ENCODE measurements around the gene SLC18A3. TPM values are rescaled to one million over a fixed set of nuclear protein-coding genes. Genes with fewer than 3 reads are reported as not detected.
A peak's percentile ranks its signal among the peaks of the same experiment; 100 is the strongest.

Gene SLC18A3
- total RNA-seq, 2 experiments from 2014 or later, result not detected

DNA sequence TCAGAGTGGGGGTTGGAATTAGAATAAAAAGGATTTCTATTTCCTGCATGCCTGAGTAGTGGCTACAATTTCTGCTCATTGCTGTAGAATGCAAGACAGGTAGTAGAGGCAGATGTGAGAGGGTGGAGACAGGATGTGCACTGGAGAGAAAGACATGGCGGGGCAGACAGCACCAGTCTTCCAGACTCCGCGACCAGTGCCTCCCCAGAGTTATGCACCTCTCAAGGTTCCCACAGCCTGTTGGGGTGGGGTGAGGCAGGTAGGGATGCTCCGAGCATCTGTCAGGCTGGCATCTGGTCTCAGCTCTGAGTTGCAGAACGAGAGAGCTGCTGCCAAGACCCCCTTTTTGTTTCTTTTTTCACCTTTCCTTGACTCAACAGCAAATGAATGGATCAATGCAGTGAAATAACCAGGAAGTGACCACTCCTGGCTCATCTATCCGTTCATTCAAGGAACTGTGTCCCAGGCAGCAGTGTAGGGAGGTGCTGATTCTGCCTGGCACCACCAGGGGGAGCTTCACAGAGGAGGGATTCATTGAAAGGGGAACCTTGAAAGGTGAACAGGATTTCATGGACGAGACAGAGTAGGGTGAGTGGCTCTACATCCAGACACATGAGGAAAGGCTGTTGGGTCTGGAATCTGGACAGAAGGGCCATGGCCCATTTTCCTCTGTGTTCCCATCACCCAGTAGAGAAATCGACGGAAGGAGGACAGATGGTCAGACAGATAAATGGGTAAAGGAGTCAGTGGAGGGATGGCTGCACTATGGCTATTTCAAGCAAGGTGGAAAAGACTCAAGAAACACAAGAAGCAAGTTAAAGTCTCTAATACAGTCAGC, 17.2 kb upstream of the SLC18A3 start:
- ChIA-PET CTCF (interaction anchor here (0.6 to 1.9 kb wide), 14 partner anchors 9 to 631 kb away, joined by 3 to 12 read pairs (median 4); no protein-coding TSS in a partner anchor), POLR2A (no interaction called here)
- Mint-ChIP-seq H3K4me1 (ENCODE audit: low read depth) (no peaks in the 10 kb centered on the region), H3K9me3 (peaks cover 2% of the 10 kb centered on the region), H3K27me3 (peaks cover 17% of the 10 kb centered on the region), H3K27ac (no peak overlapping the region), H3K36me3 (ENCODE audit: low read depth) (no peaks in the 10 kb centered on the region), H3K4me3 (no peak overlapping the region)
- intact Hi-C loops (cut with micrococcal nuclease), result loop anchor here (5.0 to 10.0 kb wide), 2 partner anchors 152 to 629 kb away; no protein-coding TSS in a partner anchor
- TF ChIP-seq, protein P1, sequence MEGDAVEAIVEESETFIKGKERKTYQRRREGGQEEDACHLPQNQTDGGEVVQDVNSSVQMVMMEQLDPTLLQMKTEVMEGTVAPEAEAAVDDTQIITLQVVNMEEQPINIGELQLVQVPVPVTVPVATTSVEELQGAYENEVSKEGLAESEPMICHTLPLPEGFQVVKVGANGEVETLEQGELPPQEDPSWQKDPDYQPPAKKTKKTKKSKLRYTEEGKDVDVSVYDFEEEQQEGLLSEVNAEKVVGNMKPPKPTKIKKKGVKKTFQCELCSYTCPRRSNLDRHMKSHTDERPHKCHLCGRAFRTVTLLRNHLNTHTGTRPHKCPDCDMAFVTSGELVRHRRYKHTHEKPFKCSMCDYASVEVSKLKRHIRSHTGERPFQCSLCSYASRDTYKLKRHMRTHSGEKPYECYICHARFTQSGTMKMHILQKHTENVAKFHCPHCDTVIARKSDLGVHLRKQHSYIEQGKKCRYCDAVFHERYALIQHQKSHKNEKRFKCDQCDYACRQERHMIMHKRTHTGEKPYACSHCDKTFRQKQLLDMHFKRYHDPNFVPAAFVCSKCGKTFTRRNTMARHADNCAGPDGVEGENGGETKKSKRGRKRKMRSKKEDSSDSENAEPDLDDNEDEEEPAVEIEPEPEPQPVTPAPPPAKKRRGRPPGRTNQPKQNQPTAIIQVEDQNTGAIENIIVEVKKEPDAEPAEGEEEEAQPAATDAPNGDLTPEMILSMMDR (IDR thresholded peaks at IDR 0.05), result peak; percentile 88
- ATAC-seq, result peak; percentile 74
- peak; percentile 65 for DNase-seq

DNA sequence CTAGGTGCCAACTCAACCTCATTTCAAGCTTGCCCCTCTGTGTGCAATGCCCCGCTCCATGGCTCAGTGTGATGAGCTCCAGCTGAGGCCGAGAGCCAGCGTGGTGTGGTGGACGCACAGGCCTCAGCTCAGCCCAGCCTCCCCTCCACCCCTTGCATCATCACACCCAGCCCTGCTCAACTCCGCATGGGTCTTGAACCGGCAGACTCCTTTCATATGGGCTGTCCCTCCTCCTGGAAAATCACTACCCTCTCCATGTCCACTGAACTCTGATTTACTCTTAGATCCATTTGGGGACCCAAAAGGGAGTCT, 16.6 kb upstream of the SLC18A3 start:
- TF ChIP-seq, protein P1 (IDR thresholded peaks at IDR 0.05), result no peak
- ChIA-PET POLR2A (no interaction called here), CTCF (interaction anchor here (0.6 to 1.9 kb wide), 12 partner anchors 8 to 631 kb away, joined by 3 to 12 read pairs (median 4); no protein-coding TSS in a partner anchor)
- Mint-ChIP-seq H3K27me3 (peaks cover 14% of the 10 kb centered on the region), H3K36me3 (ENCODE audit: low read depth) (no peaks in the 10 kb centered on the region), H3K4me1 (ENCODE audit: low read depth) (no peaks in the 10 kb centered on the region), H3K27ac (no peak overlapping the region), H3K9me3 (peaks cover 2% of the 10 kb centered on the region), H3K4me3 (no peak overlapping the region)
- no peak for ATAC-seq
- intact Hi-C loops (cut with micrococcal nuclease), result loop anchor here (5.0 to 10.0 kb wide), 2 partner anchors 151 to 629 kb away; no protein-coding TSS in a partner anchor
- no peak for DNase-seq

DNA sequence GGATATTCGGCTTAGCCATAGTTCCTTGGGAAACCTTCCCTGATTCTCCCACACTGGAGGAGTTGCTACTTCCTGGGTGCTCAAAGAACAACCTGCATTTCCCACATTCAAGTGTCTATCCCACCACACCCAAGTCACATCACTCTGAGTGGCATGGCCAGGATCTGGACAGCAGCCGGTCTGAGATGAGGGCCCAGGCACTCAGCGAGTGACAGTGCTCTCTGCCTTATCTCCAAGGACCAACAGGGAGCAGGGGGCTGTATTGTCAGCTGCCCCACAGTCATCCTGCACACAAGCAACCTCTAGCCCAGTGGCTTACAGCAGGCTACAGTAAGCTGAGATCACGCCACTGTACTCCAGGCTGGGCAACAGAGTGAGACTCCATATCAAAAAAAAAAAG, 16.1 kb upstream of the SLC18A3 start:
- Mint-ChIP-seq H3K4me1 (ENCODE audit: low read depth) (no peaks in the 10 kb centered on the region), H3K27me3 (peaks cover 14% of the 10 kb centered on the region), H3K4me3 (no peak overlapping the region), H3K9me3 (peaks cover 2% of the 10 kb centered on the region), H3K27ac (no peak overlapping the region), H3K36me3 (ENCODE audit: low read depth) (no peaks in the 10 kb centered on the region)
- ChIA-PET POLR2A (no interaction called here), CTCF (interaction anchor here (0.9 to 1.9 kb wide), 7 partner anchors 8 to 630 kb away, joined by 3 to 12 read pairs (median 5); no protein-coding TSS in a partner anchor)
- TF ChIP-seq, protein P1 (IDR thresholded peaks at IDR 0.05), result no peak
- ATAC-seq (no peak), DNase-seq (no peak)
- intact Hi-C loops (cut with micrococcal nuclease), result loop anchor here (5.0 to 10.0 kb wide), 2 partner anchors 151 to 628 kb away; no protein-coding TSS in a partner anchor

DNA sequence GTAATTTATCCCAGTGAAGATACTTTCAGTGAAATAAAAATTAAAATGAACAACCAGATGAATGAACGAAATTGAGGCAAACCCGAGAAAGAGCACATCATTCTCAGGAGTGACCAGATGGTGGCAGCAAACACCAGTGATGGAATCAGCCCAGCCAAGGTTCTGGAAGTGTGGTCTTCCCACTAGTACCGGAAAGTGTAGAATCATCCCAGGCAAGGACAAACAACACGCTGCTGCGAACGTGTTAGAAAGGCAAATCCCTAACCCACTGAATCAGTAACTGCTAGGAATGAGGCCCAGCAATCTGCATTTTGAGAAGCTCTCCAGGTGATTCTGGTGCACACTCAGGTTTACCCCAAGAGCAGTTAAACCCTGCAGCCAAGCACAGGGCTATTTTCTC, 15.5 kb upstream of the SLC18A3 start:
- POLR2A ChIA-PET, result no interaction called here
- ATAC-seq, result no peak
- peak; percentile 43 for DNase-seq
- peaks cover 14% of the 10 kb centered on the region for H3K27me3 Mint-ChIP-seq
- no peaks in the 10 kb centered on the region for H3K4me1 Mint-ChIP-seq (ENCODE audit: low read depth)
- TF ChIP-seq, protein P1 (IDR thresholded peaks at IDR 0.05), result peak; percentile 85
- no peaks in the 10 kb centered on the region for H3K9me3 Mint-ChIP-seq
- CTCF ChIA-PET, result interaction anchor here (0.6 to 2.0 kb wide), 22 partner anchors 10 to 681 kb away, joined by 3 to 8 read pairs (median 3); no protein-coding TSS in a partner anchor
- H3K36me3 Mint-ChIP-seq (ENCODE audit: low read depth), result no peaks in the 10 kb centered on the region
- H3K4me3 Mint-ChIP-seq, result no peak overlapping the region
- intact Hi-C loops (cut with micrococcal nuclease), result loop anchor here (5.0 to 10.0 kb wide), 2 partner anchors 150 to 628 kb away; no protein-coding TSS in a partner anchor
- H3K27ac Mint-ChIP-seq, result no peak overlapping the region
